Right atrium auricular region (tissue), 2 donors: ENCODE results near the gene PLEKHO2. TPM values are rescaled to one million over a fixed set of nuclear protein-coding genes. Genes with fewer than 3 reads are reported as not detected.

ENCODE experiments used
- DNase-seq: peaks from one replicate; pipeline ENCODE4 v3.0.0-alpha.2; 2019; ENCODE audit warnings: low spot score
- H3K27ac ChIP-seq, 2 donors: fragments of 200-600 bp; sonication (generic); 1 replicate in 1 of 2; 2 replicates in 1 of 2; pipeline ENCODE4 v1.5.1; 2016 to 2019
- H3K27me3 ChIP-seq, 2 donors: fragments of 200-600 bp; sonication (generic); one replicate each; pipeline versions ENCODE4 v1.5.1 to v1.6.0; 2017 to 2019
- H3K36me3 ChIP-seq: fragments of 200-600 bp; sonication (generic); one replicate; pipeline ENCODE4 v1.5.1; 2016
- H3K4me1 ChIP-seq, 2 donors: fragments of 200-600 bp; sonication (generic); one replicate each; pipeline versions ENCODE4 v1.5.1 to v1.6.0; 2017 to 2019
- H3K4me3 ChIP-seq, 2 donors: fragments of 200-600 bp; sonication (generic); 1 replicate in 1 of 2; 2 replicates in 1 of 2; pipeline ENCODE4 v1.5.1; 2017 to 2019; ENCODE audit warnings: mild to moderate bottlenecking in 1 of 2, moderate library complexity in 1 of 2
- H3K9me3 ChIP-seq, 2 donors: fragments of 200-600 bp; sonication (generic); one replicate each; pipeline ENCODE4 v1.5.1; 2019
- CTCF ChIP-seq, 2 donors: fragments of 200-600 bp; sonication (generic); IDR thresholded peaks; one replicate each; pipeline ENCODE4 v1.5.1; 2019; ENCODE audit warnings: antibody characterized with exemption in 2 of 2
- total RNA-seq, 2 donors: library from RNA; depleted of rRNA; stranded (reverse); fragments of >200 nt; gene quantifications; one replicate each; pipeline ENCODE4 v1.1.0, GENCODE V29; 2016

The PLEKHO2 gene
- total RNA-seq, 2 donors from 2014 or later, result 6.3 to 19.4 TPM

- Histone ChIP-seq H3K4me1 (peaks cover 0 to 72% of the 10 kb centered on the region in 2 donors), H3K36me3 (peaks cover 30% of the 10 kb centered on the region), H3K9me3 (no peaks in the 10 kb centered on the region), H3K27ac (no peak overlapping the region), H3K27me3 (no peaks in the 10 kb centered on the region), H3K4me3 (no peak overlapping the region)
- TF ChIP-seq CTCF (IDR thresholded peaks at IDR 0.05), result no peak
- no peak for DNase-seq
Measured at GRCh38 chr15:64847876-64848716, 6.4 kb downstream of the PLEKHO2 start.

GRCh38 chr15:64850778-64851502 lies 9.2 kb downstream of the PLEKHO2 start:
- Histone ChIP-seq H3K27ac (peak overlapping the region in 1 of 2 donors; percentile 59), H3K4me1 (peaks cover 0 to 70% of the 10 kb centered on the region in 2 donors), H3K27me3 (no peaks in the 10 kb centered on the region), H3K9me3 (no peaks in the 10 kb centered on the region), H3K4me3 (no peak overlapping the region), H3K36me3 (peaks cover 54% of the 10 kb centered on the region)
- DNase-seq, result no peak
- TF ChIP-seq CTCF (IDR thresholded peaks at IDR 0.05), result no peak

- no peak for TF ChIP-seq CTCF (IDR thresholded peaks at IDR 0.05)
- peak; percentile 75 for DNase-seq
- H3K27me3 ChIP-seq, result no peaks in the 10 kb centered on the region
- H3K9me3 ChIP-seq, result no peaks in the 10 kb centered on the region
- H3K27ac ChIP-seq, result peak overlapping the region; percentile 27 to 59
- H3K4me1 ChIP-seq, result peaks cover 0 to 72% of the 10 kb centered on the region in 2 donors
- no peak overlapping the region for H3K4me3 ChIP-seq
- peaks cover 57% of the 10 kb centered on the region for H3K36me3 ChIP-seq
Measured at GRCh38 chr15:64851503-64851840, 9.8 kb downstream of the PLEKHO2 start.

GRCh38 chr15:64854041-64854440 lies 12.3 kb downstream of the PLEKHO2 start:
- Histone ChIP-seq H3K4me3 (no peak overlapping the region), H3K27me3 (no peaks in the 10 kb centered on the region), H3K9me3 (no peaks in the 10 kb centered on the region), H3K36me3 (peaks cover 44% of the 10 kb centered on the region), H3K4me1 (peaks cover 0 to 76% of the 10 kb centered on the region in 2 donors), H3K27ac (peak overlapping the region; percentile 73 to 82)
- no peak for DNase-seq
- no peak for TF ChIP-seq CTCF (IDR thresholded peaks at IDR 0.05)

- DNase-seq, result no peak
- H3K9me3 ChIP-seq, result no peaks in the 10 kb centered on the region
- no peak for TF ChIP-seq CTCF (IDR thresholded peaks at IDR 0.05)
- H3K4me1 ChIP-seq, result peaks cover 0 to 81% of the 10 kb centered on the region in 2 donors
- H3K27me3 ChIP-seq, result no peaks in the 10 kb centered on the region
- H3K27ac ChIP-seq, result peak overlapping the region; percentile 73 to 82
- no peak overlapping the region for H3K4me3 ChIP-seq
- peaks cover 42% of the 10 kb centered on the region for H3K36me3 ChIP-seq
Measured at GRCh38 chr15:64854526-64854925, 12.8 kb downstream of the PLEKHO2 start.
